SK-MEL-5 (cell line): ENCODE measurements around the gene TRAF2. TPM values are rescaled to one million over a fixed set of nuclear protein-coding genes. Genes with fewer than 3 reads are reported as not detected.

Experiments used
- DNase-seq: peaks from one replicate; pipeline ENCODE4 v3.0.0-alpha.2; 2016; ENCODE audit warnings: low read depth, low spot score
- in situ Hi-C: cut with HindIII; loops from 2 replicates; pipeline ENCODE4 v1.10.0; 2016; ENCODE audit warnings: low sequenced_read_pairs, high pct_unique_total_duplicates, low pct_unique_long_range_greater_than_20kb
- total RNA-seq: library from RNA; depleted of rRNA; stranded (reverse); fragments of >200 nt; shearing (Covaris generic); gene quantifications from 2 replicates; pipeline ENCODE4 v1.2.3, GENCODE V29; 2014

TRAF2 gene
- total RNA-seq, 1 experiment from 2014 or later: 16.4 TPM

DNA sequence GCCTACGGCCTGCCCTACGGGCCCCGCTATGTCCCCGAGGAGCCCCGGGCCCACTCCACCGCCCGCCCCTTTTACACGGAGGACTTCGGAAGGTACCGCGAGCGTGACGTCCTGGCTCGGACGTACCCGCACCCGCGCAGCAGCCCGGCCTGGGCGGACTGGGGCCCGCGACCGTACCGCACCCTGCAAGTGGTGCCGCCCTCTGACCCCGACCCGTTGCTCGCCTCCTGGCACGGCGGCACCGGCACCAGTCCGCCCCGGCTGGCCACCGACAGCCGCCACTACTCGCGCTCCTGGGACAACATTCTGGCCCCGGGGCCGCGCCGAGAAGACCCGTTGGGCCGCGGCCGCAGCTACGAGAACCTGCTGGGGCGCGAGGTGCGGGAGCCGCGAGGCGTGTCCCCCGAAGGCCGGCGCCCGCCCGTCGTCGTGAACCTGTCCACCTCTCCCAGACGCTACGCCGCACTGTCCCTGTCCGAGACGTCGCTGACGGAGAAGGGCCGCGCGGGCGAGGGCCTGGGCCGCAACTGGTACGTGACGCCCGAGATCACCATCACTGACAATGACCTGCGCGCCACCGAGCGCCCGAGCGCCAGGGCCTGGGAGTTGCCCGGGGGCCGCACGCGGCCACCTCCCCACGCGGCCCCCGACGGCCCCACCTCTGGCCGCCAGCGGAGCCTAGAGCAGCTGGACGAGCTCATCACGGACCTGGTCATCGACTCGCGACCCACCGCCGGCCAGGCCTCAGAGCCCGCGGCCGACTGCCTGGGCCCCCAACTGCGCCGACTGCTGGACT is 40.7 kb upstream of the TRAF2 start:
- in situ Hi-C loops: no loop called here
- DNase-seq: no peak

DNA sequence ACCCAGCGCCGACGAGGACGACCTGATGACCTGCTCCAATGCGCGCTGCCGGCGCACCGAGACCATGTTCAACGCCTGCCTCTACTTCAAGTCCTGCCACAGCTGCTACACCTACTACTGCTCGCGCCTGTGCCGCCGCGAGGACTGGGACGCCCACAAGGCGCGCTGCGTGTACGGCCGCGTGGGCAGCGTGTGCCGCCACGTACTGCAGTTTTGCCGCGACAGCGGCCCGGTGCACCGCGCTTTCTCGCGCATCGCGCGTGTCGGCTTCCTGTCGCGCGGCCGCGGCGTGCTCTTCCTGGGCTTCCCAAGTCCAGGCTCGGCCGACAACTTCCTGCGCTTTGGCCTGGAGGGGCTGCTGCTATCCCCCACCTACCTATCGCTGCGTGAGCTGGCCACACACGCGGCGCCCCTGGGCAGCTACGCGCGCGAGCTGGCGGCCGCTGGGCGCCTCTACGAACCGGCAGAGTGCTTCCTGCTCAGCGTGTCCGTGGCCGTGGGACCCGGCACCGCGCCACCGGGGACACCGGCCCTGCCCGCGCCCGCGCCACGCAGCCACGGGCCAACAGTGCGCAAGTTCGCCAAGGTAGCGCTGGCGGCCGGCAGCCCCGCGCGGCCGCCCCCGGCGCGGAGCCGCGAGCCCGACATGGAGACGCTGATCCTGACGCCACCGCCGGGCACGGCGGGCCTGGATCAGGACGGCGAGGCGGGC is 39.8 kb upstream of the TRAF2 start:
- no peak for DNase-seq
- in situ Hi-C loops: no loop called here

DNA sequence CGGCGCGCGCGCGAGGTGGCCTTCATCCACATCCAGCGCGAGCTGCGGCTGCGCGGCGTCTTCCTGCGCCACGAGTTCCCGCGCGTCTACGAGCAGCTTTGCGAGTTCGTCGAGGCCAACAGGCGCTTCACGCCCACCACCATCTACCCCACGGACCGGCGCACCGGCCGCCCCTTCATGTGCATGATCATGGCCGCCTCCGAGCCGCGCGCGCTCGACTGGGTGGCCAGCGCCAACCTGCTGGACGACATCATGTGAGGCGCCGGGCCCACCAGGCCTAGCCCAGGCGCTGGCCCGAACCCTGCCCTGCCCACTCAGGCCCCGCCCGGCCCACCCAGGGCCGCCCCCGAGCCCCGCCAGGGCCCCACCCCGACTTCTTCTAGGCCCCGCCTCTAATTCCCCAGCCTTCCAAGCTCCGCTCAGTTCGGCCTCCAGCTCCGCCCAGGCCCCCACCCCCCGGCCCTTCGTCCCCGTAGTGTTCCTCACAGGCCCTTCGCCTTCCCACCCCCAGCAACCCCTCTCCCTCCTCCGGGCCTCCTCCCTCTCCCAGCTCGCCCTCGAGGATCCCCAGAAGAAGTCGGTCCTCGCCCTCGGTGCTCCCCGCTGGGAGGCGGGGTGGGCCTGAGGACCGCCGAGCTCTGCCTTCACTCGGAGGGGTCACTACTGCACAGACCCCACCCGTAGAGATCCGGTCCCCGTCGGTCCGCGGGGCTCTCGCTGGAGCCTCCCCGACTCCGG is 39.1 kb upstream of the TRAF2 start:
- peak; percentile 50 for DNase-seq
- in situ Hi-C loops: no loop called here

DNA sequence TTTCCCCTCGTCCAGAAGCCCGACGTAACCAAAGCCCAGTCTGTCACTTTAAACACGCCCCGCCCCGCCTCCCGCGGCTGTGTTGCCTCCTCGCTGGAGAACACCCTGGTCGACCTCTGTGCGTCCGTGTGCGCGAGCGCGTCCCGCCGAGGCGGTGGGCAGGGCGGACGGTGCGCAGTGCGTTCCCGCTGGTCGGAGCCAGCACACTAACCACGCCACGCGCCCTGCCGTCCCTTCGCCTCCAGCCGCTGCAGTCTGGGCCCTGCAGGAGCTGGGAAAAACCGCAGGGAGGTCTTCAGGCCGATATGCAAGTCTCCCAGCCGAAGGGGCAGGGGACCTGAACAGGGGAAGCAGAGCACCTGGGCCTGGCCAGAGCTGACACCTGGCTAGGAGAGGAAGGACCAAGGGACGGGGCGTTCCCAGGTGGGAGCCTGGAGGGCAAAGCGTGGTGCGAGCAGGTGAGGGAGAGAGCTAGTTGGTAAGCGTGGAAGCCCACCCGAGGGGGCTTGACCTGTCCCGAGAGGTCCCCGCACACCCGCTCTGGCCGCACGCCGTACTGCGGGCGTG is 38.4 kb upstream of the TRAF2 start:
- in situ Hi-C loops: no loop called here
- DNase-seq: peak; percentile 89

DNA sequence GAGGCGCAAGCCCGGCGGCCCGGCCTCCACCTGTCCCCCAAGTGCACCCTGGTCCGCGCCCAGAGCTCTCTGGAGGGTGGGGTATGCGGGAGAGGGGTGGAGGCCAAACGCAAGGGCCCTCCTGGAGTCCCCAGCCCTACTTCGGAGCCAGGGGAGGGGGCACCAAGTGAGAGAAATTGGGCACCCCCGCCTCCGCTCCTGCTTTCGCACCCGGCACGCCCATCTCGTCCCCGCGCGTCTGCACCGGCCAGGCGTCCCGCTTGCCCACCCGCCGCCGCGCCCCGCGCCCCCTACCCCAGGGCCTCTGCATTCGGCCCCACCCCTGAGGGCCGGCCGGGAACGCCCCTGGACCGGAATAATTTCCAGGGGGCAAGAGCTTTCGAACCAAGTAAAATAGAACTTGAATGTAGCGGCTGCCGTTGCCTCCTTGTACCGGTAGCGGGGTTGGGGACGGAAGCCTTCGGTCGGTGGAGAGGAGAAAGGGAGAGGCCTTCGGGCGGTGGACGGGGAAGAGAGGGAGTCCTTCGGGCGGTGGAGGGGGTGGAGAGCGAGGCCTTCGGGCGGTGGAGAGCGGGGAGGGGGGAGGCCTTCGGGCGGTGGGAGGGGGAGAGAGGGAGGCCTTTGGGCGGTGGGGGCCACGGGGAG is 37.8 kb upstream of the TRAF2 start:
- peak; percentile 36 for DNase-seq
- in situ Hi-C loops: no loop called here

DNA sequence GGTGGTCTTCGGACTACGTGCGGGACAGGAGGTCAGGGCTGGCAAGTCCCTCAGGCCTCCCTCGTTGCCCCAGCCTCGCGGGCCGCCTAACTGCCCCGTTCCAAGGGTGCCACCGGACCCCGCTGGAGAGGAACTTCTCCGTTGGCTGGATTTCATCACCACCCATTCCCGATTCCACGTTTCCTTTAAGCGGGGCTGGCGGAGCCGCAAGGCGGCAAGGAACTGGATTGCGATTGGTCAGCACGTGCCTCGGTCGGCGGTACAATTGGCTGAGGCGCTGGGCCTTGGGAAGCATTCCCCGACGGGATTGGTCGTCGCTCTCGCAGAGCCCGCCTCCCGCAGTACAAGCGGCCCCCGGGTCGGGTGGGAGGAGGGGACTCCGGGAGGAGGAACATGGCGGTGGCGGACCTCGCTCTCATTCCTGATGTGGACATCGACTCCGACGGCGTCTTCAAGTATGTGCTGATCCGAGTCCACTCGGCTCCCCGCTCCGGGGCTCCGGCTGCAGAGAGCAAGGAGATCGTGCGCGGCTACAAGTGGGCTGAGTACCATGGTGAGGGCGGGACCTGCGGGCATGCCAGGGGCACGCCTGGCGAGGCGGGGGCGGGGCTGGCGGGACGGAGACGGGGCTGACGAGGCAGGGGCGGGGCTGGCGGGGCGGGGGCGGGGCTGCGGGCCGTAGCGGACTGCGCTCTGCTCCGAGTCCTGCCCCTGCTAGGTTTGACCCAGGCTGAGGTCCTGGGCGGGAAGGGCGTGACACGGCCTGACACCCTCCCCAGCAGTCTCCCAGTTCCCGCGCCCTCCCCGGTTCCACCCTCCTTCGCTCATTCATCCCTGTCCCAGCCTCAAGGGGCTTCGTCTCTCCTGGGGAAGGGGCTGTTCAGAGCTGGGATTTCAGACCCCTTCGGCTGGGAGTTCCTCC is 37.0 kb upstream of the TRAF2 start, which contains the start of gene PHPT1:
Gene PHPT1 (plus strand): TSS at position 372 of the 922 bp plus-strand sequence. CDS start 22 bp downstream, at position 394.
- in situ Hi-C loops: no loop called here
- peak; percentile 99 for DNase-seq

DNA sequence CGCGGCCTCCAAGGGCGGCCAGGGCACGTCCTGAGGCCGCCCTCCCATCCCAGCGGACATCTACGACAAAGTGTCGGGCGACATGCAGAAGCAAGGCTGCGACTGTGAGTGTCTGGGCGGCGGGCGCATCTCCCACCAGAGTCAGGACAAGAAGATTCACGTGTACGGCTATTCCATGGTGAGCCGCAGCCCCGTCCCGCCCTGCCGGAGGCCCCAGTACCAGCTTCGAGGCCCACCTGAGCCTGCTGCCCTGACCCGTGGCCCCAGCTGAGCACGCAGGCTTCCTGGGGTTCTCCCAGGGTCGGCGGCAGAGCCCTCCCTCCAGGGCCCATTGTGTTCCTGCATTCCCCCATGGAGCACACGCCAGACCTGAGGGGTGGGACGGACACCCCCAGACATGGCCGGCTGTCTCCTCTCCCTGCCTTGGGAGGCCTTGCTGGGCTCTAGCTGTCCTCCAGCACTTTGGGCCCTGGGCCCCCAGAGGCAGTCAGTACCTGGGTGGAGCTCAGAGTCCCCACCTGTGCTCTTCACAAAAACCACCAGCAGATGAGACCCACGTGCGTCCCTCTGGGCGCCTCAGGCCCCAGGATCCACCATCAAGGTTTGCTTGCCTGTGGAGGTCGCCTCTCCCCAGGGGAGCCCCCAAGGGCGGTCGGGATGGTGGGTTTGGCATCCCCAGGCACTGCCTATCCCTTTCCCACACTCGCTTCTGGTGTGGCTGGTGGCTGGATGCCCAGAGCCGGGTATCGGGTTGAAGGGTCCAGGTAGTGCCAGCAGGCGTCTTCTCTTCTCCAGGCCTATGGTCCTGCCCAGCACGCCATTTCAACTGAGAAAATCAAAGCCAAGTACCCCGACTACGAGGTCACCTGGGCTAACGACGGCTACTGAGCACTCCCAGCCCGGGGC is 36.1 kb upstream of the TRAF2 start:
- in situ Hi-C loops: no loop called here
- DNase-seq: no peak

DNA sequence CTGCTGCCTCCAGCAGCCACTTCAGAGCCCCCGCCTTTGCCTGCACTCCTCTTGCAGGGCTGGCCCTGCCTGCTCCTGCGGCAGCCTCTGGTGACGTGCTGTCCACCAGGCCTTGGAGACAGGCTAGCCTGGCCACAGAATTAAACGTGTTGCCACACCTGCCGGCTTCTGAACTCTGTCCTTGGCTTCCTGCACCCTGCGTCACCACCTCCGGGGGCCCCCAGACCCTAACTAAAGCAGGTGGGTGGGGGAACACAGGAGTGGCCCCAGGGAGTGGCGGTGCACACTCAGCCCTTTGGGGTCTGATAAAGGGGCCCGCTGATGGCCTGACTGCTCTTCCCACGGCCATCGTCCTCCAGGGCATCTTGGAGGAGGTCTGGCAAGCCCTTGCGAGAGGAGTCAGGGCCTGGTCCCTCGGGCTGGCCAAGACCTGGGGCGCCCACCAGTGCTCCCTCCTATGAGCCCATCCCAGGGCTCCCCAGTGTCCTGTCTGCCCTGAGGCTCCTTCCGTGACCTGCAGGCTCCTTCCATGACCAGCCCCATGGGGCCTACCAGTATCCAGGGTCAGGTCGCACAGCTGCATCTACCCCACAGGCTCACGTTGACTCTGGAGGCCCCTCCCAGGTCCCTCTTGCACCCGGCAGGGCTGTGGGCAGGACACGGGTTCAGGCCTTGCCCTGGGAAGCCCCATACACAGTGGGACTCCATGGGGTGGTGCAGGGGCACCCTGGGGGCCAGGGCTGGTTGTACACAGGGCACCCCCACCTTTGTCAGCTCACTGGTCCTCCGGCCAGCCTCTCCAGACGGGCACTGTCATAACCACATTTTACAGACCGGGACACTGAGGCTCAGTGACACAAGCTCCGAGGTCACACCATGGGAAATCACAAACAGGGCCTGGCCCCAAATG is 35.2 kb upstream of the TRAF2 start:
- in situ Hi-C loops: no loop called here
- DNase-seq: no peak

DNA sequence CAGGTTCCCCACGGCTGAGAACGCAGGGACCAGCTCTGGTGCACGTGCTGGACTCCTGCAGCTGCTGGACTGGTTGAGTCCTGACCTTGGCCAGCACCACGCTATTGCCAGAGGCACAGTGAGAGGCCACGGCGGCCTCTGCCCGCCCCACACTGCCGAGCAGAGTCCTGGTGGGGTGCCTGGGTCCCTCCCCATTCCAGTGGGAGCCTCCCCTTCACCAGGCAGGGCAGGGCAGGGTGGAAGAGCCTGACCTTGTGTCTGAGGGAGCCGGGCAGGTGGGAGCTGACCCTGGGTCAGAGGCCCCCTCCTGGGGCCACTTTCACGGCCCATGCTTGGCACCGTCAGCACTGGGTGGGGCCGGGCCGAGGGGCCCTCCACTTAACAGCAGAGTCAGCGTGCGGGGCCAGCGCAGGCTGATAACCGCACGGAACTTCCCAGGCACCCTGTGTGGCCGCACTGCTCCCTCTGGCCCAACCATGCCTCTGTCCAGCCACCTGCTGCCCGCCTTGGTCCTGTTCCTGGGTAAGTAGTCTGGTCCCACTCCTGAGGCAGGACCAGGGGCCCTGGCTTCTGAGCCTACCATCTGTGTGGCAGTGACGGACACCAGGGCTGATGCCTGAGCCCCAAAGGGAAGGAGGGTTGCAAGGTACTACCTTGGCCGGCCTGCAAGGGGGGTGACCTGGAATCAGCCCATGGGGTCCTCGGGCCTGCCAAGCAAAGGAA is 34.2 kb upstream of the TRAF2 start, which contains the start of gene MAMDC4:
Gene MAMDC4 (plus strand): TSS at position 406 of the 723 bp plus-strand sequence. CDS start 71 bp downstream, at position 477.
- DNase-seq: no peak
- in situ Hi-C loops: no loop called here

DNA sequence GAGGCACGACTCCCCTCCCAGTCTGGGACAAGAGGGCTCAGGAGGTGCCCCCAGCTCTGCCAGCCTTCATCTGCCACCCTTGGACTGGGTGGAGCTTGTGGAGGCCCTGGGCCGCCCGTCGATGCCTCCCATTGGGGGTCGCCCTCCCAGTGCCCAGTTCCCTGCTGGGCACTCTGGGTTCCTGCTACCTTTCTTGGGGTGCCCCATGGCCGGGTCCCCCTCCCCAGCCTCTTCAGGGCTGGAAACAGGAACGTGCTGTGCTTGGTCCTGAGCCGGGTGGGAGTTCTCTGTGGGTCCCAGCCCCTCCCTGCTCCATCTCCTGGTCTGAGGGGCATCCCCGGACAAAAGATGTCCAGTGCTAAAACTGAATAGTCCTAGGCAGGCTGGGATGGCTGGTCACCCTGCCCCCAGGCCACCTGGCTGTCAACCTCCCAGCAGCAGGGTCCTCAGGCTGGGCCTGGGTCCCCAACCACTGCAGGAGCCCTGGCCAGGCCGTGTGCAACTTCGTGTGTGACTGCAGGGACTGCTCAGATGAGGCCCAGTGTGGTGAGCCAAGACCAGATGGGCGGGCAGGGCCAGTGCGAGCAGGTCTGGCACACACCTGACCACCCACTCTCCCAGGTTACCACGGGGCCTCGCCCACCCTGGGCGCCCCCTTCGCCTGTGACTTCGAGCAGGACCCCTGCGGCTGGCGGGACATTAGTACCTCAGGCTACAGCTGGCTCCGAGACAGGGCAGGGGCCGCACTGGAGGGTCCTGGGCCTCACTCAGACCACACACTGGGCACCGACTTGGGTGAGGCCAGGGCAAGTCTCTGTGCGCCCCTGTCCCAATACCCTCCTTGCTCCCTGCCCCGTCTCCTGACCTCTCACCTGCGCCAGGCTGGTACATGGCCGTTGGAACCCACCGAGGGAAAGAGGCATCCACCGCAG is 33.4 kb upstream of the TRAF2 start:
- in situ Hi-C loops: no loop called here
- no peak for DNase-seq

DNA sequence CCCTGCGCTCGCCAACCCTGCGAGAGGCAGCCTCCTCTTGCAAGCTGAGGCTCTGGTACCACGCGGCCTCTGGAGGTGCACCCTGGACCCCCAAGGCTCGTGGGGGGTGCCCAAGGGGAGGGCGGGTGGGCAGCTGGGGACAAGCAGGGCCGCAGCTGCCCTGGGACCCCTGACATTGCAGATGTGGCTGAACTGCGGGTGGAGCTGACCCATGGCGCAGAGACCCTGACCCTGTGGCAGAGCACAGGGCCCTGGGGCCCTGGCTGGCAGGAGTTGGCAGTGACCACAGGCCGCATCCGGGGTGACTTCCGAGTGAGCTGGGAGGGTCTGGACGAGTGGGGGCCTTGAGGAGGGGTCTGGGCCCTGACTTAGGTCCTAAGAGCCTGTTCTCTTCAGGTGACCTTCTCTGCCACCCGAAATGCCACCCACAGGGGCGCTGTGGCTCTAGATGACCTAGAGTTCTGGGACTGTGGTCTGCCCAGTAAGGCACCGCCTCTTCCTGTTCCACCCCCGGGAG is 32.7 kb upstream of the TRAF2 start:
- no peak for DNase-seq
- in situ Hi-C loops: no loop called here

DNA sequence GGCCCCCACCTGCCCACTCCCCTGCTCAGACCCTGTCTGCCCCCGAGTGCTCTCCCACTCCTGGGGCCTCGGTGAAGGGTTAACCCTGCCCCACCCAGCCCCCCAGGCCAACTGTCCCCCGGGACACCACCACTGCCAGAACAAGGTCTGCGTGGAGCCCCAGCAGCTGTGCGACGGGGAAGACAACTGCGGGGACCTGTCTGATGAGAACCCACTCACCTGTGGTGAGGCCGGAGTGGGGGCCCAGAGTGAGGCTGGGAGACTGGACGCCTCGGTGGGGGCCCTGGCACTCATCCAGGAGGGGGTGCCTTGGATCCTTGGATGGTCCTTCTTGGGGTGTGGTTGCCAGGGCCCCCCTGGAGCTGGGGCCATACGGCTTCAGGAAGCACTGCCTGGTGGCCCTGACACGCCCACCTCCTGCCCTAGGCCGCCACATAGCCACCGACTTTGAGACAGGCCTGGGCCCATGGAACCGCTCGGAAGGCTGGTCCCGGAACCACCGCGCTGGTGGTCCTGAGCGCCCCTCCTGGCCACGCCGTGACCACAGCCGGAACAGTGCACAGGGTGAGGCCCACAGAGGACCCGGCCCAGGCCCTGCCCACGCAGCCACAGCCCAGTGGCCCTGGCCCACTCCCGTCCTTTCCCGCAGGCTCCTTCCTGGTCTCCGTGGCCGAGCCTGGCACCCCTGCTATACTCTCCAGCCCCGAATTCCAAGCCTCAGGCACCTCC is 32.0 kb upstream of the TRAF2 start:
- no peak for DNase-seq
- in situ Hi-C loops: no loop called here
